T-helper 17 cell (primary cell): ENCODE data around the gene SULT2B1. TPM values are rescaled to one million over a fixed set of nuclear protein-coding genes. Genes with fewer than 3 reads are reported as not detected.
A peak's percentile ranks its signal among the peaks of the same experiment; 100 is the strongest.
"Not testable (repeated sequence)": the region's sequence is repeated elsewhere in the genome, so short reads cannot be mapped to it uniquely, and the experiment has no call there.

Experiments used
- ATAC-seq: fragments of 150-1000 bp; cut with Tn5 transposase; 2 replicates; pipeline ENCODE4 v1.10.0; 2021; ENCODE audit warnings: mild to moderate bottlenecking, moderate library complexity
- DNase-seq, 3 donors: peaks; one replicate each; pipeline versions ENCODE4 v3.0.0 to v3.0.0-alpha.2; 2020 to 2021
- H3K9me3 ChIP-seq: one replicate; pipeline ENCODE4 v1.7.0; 2013; ENCODE audit warnings: low read length, mild to moderate bottlenecking; ENCODE audit not compliant: control insufficient read depth, poor library complexity, severe bottlenecking
- H3K27ac Mint-ChIP-seq: one replicate; pipeline ENCODE4 v1.8.0; 2022; ENCODE audit warnings: mild to moderate bottlenecking, moderate library complexity, mixed read lengths
- H3K27me3 Mint-ChIP-seq: one replicate; pipeline ENCODE4 v1.8.0; 2022; ENCODE audit warnings: mixed read lengths
- H3K36me3 Mint-ChIP-seq: one replicate; pipeline ENCODE4 v1.8.0; 2022; ENCODE audit warnings: low read depth, mixed read lengths
- H3K4me1 Mint-ChIP-seq: one replicate; pipeline ENCODE4 v1.8.0; 2022; ENCODE audit warnings: mild to moderate bottlenecking, mixed read lengths
- H3K4me3 Mint-ChIP-seq: one replicate; pipeline ENCODE4 v1.8.0; 2022; ENCODE audit warnings: mild to moderate bottlenecking, moderate library complexity, mixed read lengths
- total RNA-seq, 4 donors: library from RNA in 2 of 4; stranded (reverse) in 2 of 4; gene quantifications; one replicate each; pipeline ENCODE4 v1.2.3 and lab custom pipeline; 2022 to 2026

SULT2B1 gene
- total RNA-seq, 2 donors from 2014 or later: not detected

- H3K36me3 Mint-ChIP-seq: peaks cover 2% of the 10 kb centered on the region
- no peaks in the 10 kb centered on the region for H3K27me3 Mint-ChIP-seq
- H3K4me3 Mint-ChIP-seq: peak overlapping the region; percentile 25
- DNase-seq (no peak), ATAC-seq (no peak)
- H3K27ac Mint-ChIP-seq: peak overlapping the region; percentile 37
- no peaks in the 10 kb centered on the region for H3K9me3 ChIP-seq
- H3K4me1 Mint-ChIP-seq: peaks cover 25% of the 10 kb centered on the region
Measured at GRCh38 chr19:48628486-48629296, 76.7 kb downstream of the SULT2B1 start.

DNA sequence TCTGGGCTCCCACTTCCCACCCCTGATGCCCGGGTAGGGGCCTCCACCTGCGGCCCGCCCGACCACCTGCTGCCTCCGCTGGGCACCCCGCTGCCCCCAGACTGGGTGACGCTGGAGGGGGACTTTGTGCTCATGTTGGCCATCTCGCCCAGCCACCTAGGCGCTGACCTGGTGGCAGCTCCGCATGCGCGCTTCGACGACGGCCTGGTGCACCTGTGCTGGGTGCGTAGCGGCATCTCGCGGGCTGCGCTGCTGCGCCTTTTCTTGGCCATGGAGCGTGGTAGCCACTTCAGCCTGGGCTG is 77.3 kb downstream of the SULT2B1 start:
- H3K36me3 Mint-ChIP-seq: no peaks in the 10 kb centered on the region
- no peak overlapping the region for H3K4me3 Mint-ChIP-seq
- H3K27me3 Mint-ChIP-seq: no peaks in the 10 kb centered on the region
- no peak overlapping the region for H3K27ac Mint-ChIP-seq
- DNase-seq: no peak
- H3K4me1 Mint-ChIP-seq: peaks cover 20% of the 10 kb centered on the region
- ATAC-seq: no peak
- H3K9me3 ChIP-seq: no peaks in the 10 kb centered on the region

DNA sequence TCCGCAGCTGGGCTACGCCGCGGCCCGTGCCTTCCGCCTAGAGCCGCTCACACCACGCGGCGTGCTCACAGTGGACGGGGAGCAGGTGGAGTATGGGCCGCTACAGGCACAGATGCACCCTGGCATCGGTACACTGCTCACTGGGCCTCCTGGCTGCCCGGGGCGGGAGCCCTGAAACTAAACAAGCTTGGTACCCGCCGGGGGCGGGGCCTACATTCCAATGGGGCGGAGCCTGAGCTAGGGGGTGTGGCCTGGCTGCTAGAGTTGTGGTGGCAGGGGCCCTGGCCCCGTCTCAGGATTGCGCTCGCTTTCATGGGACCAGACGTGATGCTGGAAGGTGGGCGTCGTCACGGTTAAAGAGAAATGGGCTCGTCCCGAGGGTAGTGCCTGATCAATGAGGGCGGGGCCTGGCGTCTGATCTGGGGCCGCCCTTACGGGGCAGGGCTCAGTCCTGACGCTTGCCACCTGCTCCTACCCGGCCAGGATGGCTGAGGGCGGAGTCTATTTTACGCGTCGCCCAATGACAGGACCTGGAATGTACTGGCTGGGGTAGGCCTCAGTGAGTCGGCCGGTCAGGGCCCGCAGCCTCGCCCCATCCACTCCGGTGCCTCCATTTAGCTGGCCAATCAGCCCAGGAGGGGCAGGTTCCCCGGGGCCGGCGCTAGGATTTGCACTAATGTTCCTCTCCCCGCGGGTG is 77.8 kb downstream of the SULT2B1 start:
- H3K9me3 ChIP-seq: no peaks in the 10 kb centered on the region
- Mint-ChIP-seq H3K27ac (peak overlapping the region; percentile 14), H3K4me3 (no peak overlapping the region), H3K36me3 (no peaks in the 10 kb centered on the region), H3K27me3 (no peaks in the 10 kb centered on the region), H3K4me1 (peaks cover 20% of the 10 kb centered on the region)
- no peak for ATAC-seq
- no peak for DNase-seq

DNA sequence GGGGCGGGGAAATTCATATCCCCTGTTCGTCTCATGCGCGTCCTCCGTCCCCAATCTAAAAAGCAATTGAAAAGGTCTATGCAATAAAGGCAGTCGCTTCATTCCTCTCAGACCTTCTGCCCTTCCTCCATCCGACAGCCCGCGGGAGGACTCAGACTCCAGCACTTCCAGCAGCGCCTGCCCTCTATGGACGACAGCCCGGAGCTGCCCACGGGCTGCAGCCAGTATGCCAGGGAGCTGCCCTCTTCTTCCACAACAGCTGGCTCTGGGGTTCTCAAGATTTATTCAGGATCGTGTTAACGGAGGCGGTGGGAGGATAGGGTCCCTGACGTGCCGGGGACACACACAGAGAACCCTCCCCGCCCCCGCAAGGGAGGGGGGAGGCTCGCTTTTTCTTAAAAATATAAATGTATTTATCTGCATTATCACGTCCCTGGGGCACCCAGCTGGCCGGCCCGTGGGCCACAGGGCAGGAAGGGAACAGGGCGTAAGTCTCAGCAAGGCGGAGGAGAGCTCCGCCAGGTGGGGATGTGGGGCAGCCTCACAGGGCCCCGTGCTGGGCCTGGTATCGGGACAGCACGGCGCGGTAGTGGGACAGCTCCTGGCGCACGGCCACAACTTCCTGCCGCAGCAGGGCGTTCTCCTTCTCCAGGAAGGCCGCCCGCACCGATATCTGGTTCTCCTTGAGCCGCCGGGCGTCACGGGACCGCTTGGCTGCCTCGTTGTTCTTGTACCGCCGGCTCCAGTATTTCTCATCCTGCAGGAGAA is 78.5 kb downstream of the SULT2B1 start:
- no peaks in the 10 kb centered on the region for H3K36me3 Mint-ChIP-seq
- H3K4me3 Mint-ChIP-seq: no peak overlapping the region
- no peak for ATAC-seq
- peaks cover 18% of the 10 kb centered on the region for H3K4me1 Mint-ChIP-seq
- no peaks in the 10 kb centered on the region for H3K27me3 Mint-ChIP-seq
- DNase-seq: no peak
- H3K27ac Mint-ChIP-seq: peak overlapping the region; percentile 14
- H3K9me3 ChIP-seq: no peaks in the 10 kb centered on the region

- H3K27me3 Mint-ChIP-seq: no peaks in the 10 kb centered on the region
- peaks cover 19% of the 10 kb centered on the region for H3K4me1 Mint-ChIP-seq
- no peak for ATAC-seq
- H3K36me3 Mint-ChIP-seq: peaks cover 3% of the 10 kb centered on the region
- H3K9me3 ChIP-seq: no peaks in the 10 kb centered on the region
- peak overlapping the region; percentile 28 for H3K4me3 Mint-ChIP-seq
- H3K27ac Mint-ChIP-seq: peak overlapping the region; percentile 80
- DNase-seq: no peak
Measured at GRCh38 chr19:48631225-48631624, 79.3 kb downstream of the SULT2B1 start.

GRCh38 chr19:48632286-48632685 is 80.3 kb downstream of the SULT2B1 start:
- H3K36me3 Mint-ChIP-seq, ATAC-seq, H3K27me3 Mint-ChIP-seq, H3K4me3 Mint-ChIP-seq, DNase-seq, H3K9me3 ChIP-seq: not testable (repeated sequence)
- Mint-ChIP-seq H3K4me1 (peaks cover 19% of the 10 kb centered on the region), H3K27ac (peak overlapping the region; percentile 80)

DNA sequence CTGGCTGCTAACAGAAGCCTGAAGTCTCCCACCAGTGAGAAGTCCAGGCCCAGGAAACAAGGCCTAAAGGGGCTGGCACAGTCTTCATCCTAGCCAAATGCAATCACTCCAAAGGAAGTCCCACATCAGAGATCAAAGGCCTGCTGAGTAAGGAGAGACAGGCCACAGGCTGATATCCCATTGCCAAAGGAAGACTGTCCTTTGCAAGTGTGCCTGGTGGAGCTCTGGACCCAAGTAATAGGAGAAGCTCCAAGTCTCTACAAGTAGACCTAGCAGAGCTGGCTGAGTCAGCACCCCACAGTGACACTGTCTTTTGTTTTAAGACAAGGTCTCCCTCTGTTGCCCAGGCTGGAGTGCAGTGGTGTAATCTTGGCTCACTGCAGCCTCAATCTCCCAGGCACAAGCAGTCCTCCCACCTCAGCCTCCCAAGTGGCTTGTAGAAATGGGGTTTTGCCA is 80.7 kb downstream of the SULT2B1 start:
- no peak for DNase-seq
- Mint-ChIP-seq H3K4me1 (peaks cover 22% of the 10 kb centered on the region), H3K27me3 (no peaks in the 10 kb centered on the region), H3K27ac (peak overlapping the region; percentile 80), H3K4me3 (peak overlapping the region; percentile 7), H3K36me3 (peaks cover 3% of the 10 kb centered on the region)
- ATAC-seq: no peak
- no peaks in the 10 kb centered on the region for H3K9me3 ChIP-seq

DNA sequence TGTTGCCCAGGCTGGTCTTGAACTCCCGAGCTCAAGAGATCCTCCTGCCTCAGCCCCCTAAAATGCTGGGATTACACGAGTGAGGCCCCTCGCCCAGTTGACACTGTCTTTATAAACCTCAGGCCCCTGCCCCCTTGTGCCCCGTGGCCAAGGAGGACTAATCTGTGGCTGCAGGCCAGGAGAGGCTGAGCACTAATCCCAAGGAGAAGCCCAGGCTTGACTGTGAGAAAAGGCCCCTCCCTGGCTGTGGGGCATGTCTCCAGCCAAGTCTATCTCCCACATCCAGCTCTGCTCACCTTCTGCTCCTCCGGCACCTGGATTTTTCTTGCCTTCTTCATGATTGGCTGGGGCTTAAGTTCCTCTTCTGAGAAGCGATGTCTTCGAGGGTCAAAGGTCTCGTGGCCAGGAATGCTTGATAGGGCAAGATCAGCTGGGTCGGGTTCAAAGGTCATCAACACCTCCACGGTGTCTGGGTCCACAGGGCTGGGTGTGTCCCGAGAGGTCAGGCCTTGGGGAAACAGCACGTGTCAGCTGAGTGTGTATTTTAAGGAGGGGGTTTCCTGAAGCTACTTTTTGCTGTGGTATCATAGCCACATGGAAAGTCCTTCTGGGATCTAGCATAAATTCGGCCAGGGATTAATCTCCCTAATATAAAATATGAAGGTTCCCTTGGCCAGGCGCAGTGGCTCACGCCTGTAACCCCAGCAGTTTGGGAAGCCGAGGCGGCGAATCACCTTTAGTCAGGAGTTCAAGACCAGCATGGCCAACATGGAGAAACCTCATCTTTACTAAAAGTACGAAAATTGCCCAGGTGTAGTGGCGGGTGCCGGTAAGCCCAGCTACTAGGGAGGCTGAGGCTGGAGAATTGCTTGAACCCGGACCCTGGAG is 81.4 kb downstream of the SULT2B1 start:
- no peaks in the 10 kb centered on the region for H3K9me3 ChIP-seq
- Mint-ChIP-seq H3K27ac (peak overlapping the region; percentile 80), H3K36me3 (peaks cover 3% of the 10 kb centered on the region), H3K4me3 (peak overlapping the region; percentile 7), H3K4me1 (peaks cover 27% of the 10 kb centered on the region), H3K27me3 (no peaks in the 10 kb centered on the region)
- DNase-seq (no peak), ATAC-seq (no peak)

DNA sequence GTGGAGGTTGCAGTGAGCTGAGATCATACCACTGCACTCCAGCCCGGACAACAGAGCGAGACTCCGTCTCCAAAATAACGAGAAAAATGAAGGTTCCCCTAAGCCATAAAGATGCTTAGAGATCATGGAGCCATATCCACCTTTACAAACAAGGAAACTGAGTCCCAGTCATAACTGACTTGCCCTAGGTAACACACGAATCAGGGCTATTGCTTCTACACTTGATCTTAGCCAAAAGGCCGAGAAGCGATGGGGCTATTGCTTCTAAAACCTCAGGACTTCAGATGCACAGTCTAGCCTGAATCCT is 82.0 kb downstream of the SULT2B1 start:
- Mint-ChIP-seq H3K27me3 (no peaks in the 10 kb centered on the region), H3K4me1 (peaks cover 33% of the 10 kb centered on the region), H3K27ac (peak overlapping the region; percentile 80), H3K36me3 (peaks cover 3% of the 10 kb centered on the region), H3K4me3 (peak overlapping the region; percentile 83)
- no peak for DNase-seq
- H3K9me3 ChIP-seq: no peaks in the 10 kb centered on the region
- no peak for ATAC-seq

GRCh38 chr19:48634424-48635262 is 82.7 kb downstream of the SULT2B1 start:
- Mint-ChIP-seq H3K4me1 (peaks cover 36% of the 10 kb centered on the region), H3K4me3 (peak overlapping the region; percentile 83), H3K27me3 (no peaks in the 10 kb centered on the region), H3K36me3 (peaks cover 3% of the 10 kb centered on the region), H3K27ac (peak overlapping the region; percentile 80)
- H3K9me3 ChIP-seq: no peaks in the 10 kb centered on the region
- ATAC-seq (peak; percentile 16), DNase-seq (peak; percentile 83 to 85 (median 83))

DNA sequence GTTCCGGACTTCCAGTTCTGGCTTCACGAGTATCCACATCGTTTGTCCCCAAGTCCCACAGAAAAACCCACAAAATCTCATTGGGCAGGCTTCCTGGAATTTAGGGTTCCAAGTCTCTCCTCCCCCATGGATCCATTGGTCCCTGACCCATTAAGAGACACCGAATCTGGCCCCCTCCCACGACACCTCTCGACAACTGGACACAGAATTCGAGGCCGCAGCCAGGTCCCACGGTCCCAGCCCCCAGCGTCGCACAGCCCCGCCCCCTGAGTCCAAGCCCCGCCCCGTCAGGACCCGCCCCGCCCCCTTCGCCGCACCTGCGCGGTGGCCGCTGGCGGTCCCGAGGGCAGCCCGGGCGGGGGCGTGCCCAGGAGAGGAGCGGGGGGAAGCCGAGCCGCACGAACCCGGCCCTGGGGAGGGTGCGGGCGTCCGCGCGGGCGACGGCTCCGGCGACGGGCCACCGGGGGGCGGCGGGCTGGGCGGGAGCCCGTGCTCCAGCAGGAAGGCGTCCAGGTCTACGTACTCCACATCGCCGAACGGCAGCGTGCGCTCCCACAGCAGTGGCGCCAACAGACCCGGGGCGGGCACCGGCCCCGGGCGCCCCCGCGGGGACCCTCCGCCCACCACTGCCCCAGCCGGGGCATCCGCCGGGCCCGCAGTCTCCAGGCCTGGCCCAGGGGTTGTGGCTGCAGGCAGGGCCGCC is 83.4 kb downstream of the SULT2B1 start:
- no peaks in the 10 kb centered on the region for H3K9me3 ChIP-seq
- Mint-ChIP-seq H3K36me3 (peaks cover 3% of the 10 kb centered on the region), H3K4me3 (peak overlapping the region; percentile 99), H3K27ac (peak overlapping the region; percentile 97), H3K27me3 (no peaks in the 10 kb centered on the region), H3K4me1 (peaks cover 41% of the 10 kb centered on the region)
- ATAC-seq: peak; percentile 5
- DNase-seq: peak; percentile 71 to 72 (median 72)
